Left renal pelvis (tissue), 4 donors: ENCODE measurements around the gene DBI. TPM values are rescaled to one million over a fixed set of nuclear protein-coding genes. Genes with fewer than 3 reads are reported as not detected.
"Not testable (repeated sequence)": the region's sequence is repeated elsewhere in the genome, so short reads cannot be mapped to it uniquely, and the experiment has no call there.

Experiments
- DNase-seq, 4 donors: peaks; one replicate each; pipeline ENCODE4 v3.0.0-alpha.2; 2013; ENCODE audit warnings: low read depth in 4 of 4, low spot score in 3 of 4
- polyA plus RNA-seq, 4 donors: library from polyadenylated mRNA; unstranded; fragments of 120-200 nt; gene quantifications; one replicate each; pipeline ENCODE4 v1.2.1, GENCODE V29; 2013; ENCODE audit not compliant: insufficient read length in 4 of 4

Gene DBI
- polyA plus RNA-seq, 4 donors, result 102 to 271 (median 257) TPM

- DNase-seq, result no peak
Measured at GRCh38 chr2:119393971-119394748, 27.4 kb downstream of the DBI start.

GRCh38 chr2:119397196-119397595 lies 30.4 kb downstream of the DBI start:
- no peak for DNase-seq

- no peak for DNase-seq
Measured at GRCh38 chr2:119402106-119402505, 35.3 kb downstream of the DBI start.

- DNase-seq, result no peak
Measured at GRCh38 chr2:119402645-119403560, 36.1 kb downstream of the DBI start.

- DNase-seq, result not testable (repeated sequence)
Measured at GRCh38 chr2:119403618-119404017, 36.8 kb downstream of the DBI start.

- no peak for DNase-seq
Measured at GRCh38 chr2:119405151-119405550, 38.4 kb downstream of the DBI start.

- no peak for DNase-seq
Measured at GRCh38 chr2:119407430-119408220, 40.8 kb downstream of the DBI start.

GRCh38 chr2:119408221-119408619 lies 41.4 kb downstream of the DBI start:
- DNase-seq, result no peak

- no peak for DNase-seq
Measured at GRCh38 chr2:119409506-119409905, 42.7 kb downstream of the DBI start.

GRCh38 chr2:119414894-119415293 lies 48.1 kb downstream of the DBI start:
- DNase-seq, result no peak

GRCh38 chr2:119415630-119416029 lies 48.9 kb downstream of the DBI start:
- no peak for DNase-seq

- no peak for DNase-seq
Measured at GRCh38 chr2:119416299-119416923, 49.6 kb downstream of the DBI start.

- no peak for DNase-seq
Measured at GRCh38 chr2:119417908-119418307, 51.1 kb downstream of the DBI start.

- no peak for DNase-seq
Measured at GRCh38 chr2:119419065-119419464, 52.3 kb downstream of the DBI start.

GRCh38 chr2:119419803-119420508 lies 53.2 kb downstream of the DBI start:
- no peak for DNase-seq

- DNase-seq, result no peak
Measured at GRCh38 chr2:119421304-119421703, 54.5 kb downstream of the DBI start.

- no peak for DNase-seq
Measured at GRCh38 chr2:119421741-119422140, 55.0 kb downstream of the DBI start.
